Astrocyte of the cerebellum (primary cell): ENCODE data around the gene IFT20.

Experiments
- DNase-seq: peaks from one replicate; pipeline ENCODE4 v3.0.0-alpha.2; 2011; ENCODE audit warnings: low read depth
- H3K4me3 ChIP-seq: 2 replicates; pipeline ENCODE4 v1.5.1; 2011; ENCODE audit warnings: mild to moderate bottlenecking, low read depth, low read length, moderate library complexity
- in situ Hi-C: cut with HindIII; loops from 2 replicates; pipeline ENCODE4 v1.10.0; 2017; ENCODE audit warnings: low sequenced_read_pairs
- TF ChIP-seq, protein P1 (sequence below): IDR thresholded peaks from 2 replicates; pipeline ENCODE4 v1.5.1; 2012; ENCODE audit warnings: low read length, low read depth, moderate library complexity, mild to moderate bottlenecking; ENCODE audit errors: missing control alignments

The IFT20 gene

DNA sequence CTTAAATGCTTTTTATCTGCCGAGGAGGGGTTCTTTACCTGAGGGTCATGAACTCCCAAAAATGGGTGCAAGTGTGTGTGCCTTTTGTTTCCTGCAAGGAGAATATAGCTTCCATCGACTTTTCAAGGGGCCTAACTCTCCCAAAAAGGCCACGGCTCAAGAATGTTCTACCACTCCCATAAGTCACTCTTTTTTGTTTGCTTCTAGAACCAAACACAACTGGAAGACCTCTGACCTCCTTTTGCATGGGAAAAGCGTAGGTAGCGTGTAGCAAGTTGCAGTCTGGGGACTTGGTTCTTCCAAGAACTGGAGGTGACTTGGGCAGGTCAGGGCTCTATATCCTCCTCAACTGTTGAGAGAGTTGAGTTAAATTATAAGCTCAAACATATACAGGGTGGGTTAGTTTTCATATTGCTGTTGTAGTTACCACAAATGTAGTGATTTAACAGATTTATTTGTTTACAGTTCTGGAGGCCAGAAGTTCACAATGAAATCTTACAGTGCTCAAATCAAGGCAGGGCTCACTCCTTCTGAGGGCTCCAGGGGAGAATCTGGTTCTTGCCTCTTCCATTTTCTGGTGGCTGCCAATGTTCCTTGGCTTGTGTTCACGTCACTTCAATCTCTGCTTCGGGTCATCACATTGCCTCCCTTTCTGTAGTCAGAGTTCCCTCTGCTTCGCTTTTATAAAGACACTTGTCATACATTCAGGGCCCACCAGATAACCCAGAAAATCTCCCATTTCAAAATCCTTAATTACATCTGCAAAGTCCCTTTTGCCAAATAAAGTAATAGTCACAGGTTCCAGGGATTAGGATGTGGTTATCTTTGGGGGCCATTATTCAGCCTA is 14.8 kb downstream of the IFT20 start:
- DNase-seq: no peak
- H3K4me3 ChIP-seq: peak overlapping the region; percentile 55
- in situ Hi-C loops: no loop called here
- TF ChIP-seq, protein P1, sequence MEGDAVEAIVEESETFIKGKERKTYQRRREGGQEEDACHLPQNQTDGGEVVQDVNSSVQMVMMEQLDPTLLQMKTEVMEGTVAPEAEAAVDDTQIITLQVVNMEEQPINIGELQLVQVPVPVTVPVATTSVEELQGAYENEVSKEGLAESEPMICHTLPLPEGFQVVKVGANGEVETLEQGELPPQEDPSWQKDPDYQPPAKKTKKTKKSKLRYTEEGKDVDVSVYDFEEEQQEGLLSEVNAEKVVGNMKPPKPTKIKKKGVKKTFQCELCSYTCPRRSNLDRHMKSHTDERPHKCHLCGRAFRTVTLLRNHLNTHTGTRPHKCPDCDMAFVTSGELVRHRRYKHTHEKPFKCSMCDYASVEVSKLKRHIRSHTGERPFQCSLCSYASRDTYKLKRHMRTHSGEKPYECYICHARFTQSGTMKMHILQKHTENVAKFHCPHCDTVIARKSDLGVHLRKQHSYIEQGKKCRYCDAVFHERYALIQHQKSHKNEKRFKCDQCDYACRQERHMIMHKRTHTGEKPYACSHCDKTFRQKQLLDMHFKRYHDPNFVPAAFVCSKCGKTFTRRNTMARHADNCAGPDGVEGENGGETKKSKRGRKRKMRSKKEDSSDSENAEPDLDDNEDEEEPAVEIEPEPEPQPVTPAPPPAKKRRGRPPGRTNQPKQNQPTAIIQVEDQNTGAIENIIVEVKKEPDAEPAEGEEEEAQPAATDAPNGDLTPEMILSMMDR: no peak

DNA sequence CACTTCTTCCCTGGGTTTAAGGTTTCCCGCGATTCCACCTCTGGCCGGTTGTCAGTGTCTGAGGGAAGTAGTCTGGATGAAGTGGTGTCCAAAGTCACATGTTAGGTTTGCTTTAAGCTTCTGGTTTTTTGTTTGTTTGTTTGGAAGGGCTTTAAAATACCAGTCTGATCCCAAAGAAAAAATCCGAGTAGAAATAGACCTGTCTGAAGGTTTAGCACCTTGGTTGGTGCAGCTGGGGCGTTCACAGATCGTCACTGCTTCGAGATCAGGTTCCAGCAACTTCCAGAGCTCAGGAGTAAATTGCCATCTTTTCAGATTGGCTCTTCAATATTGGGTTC is 15.7 kb downstream of the IFT20 start:
- H3K4me3 ChIP-seq: peak overlapping the region; percentile 55
- TF ChIP-seq, protein P1: no peak
- DNase-seq: no peak
- in situ Hi-C loops: no loop called here

DNA sequence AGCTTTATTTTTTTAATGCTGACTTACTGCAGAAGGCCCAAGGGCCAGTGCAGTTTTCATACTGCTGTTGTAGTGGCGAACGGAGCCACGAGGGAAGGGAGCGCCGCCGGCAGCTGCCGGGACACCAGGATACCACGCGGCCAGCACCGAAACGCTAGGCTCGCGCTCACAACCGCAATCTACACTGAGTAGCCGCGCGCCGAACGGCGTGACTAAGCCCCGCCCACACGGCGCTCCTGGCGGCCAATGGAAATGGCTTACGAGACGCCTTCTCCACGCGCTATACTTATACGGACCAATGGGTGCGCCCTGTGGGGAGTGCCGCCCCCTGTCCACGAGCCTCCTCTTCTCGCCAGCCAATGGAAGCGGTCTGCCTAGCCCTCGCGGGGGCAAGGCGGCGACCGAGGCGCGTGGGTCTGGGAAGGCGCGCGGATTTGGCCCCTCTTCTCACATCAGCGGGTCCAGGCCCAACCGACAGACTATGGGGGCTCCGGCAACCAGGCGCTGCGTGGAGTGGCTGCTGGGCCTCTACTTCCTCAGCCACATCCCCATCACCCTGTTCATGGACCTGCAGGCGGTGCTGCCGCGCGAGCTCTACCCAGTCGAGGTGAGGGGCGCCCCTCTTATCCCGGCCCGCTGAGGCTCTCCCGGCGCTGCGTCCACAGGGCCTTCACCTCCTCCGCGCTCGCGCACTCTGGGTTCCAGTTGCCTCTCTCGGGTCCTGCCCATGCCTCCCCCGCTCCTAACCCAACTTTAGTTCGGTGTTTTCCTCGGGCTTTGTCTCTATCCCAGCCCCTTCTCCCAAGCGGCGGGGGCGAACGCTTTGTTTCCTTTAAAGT is 16.3 kb downstream of the IFT20 start, which contains the start of gene TMEM97:
TSS of gene TMEM97 (plus strand) at position 442 of the 839 bp plus-strand sequence. CDS start at position 482, 40 bp downstream.
- H3K4me3 ChIP-seq: peak within 1 kb of the TSS; percentile 55
- in situ Hi-C loops: no loop called here
- TF ChIP-seq, protein P1: peak; percentile 33
- peak; percentile 95 for DNase-seq

DNA sequence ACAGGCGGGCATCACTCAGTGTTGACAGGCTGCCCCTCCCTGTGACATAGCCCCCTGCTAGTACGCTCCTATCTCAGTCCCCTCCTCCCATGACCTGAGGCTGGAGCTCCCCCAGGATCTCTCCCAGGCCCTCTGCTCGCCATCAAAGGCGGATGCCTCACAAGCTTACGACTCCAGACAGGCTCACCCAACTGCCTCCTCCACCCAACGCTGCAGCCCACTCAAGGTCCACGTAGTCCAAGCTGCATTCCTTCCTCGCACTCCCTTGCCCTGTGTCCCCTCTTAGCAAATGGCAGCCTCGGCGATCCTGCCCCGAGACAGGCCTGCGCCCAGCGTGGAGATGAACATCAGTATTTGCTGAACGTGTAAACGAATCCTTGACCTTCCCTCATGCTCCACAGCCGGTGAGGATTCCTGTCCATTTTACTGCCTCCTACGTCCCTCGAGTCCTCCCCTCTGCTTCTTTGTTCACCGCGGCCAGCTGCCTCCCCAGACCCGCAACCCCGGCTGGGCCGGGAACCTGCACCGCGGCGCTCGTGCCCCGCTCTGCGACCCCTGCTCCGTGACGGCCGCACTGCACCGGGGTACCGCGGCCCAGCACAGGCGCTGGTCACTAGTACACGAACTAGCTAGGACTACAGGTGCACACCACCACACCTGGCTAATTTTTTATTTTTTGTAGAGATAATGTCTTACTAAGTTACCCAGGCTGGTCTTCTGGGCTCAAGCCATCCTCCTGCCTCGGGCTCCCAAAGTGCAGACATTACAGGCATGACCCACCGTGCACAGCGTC is 17.1 kb downstream of the IFT20 start:
- peak overlapping the region; percentile 55 for H3K4me3 ChIP-seq
- no peak for DNase-seq
- in situ Hi-C loops: no loop called here
- TF ChIP-seq, protein P1: no peak

DNA sequence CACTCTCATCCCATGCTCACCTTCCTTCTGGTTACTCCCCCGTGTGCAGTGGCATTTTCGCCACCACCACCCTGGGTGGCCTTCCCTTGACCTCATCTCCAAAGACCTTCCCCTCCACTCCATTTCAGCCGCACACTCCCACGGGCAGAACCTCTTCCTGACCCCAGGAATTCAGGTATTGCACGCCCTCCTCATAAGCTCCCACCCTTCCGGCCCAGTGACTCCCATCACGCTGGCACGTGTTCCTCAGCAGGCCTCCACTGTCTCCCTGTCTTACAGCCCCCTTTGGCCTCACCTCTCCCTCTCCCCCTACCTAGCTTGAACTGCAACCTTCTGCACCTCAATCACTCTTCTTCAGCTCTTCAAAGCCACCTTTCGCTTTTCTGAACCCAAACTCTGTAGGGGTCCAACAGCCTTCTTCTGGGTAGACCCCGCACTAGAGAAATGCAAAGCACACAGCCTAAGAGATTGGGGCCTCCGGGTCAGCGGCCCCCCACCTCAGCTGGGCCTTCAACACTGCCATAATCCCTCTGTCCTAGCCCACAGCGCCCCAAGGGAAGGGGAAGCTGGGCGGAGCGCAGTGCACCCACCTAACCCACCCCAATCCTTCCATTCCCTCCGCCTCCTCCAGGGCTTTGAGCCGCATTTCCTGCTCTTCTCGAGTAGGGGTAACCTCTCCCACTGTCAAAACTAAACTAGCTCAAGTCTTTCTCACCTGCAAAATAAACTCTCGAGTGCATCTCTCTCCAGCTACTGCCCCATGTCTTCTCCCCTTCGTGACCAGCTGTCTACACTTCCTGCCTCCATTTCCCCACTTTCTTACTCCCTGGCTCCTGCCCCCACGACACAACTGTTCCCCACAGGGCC is 17.9 kb downstream of the IFT20 start:
- in situ Hi-C loops: no loop called here
- TF ChIP-seq, protein P1: no peak
- H3K4me3 ChIP-seq: no peak overlapping the region
- DNase-seq: no peak
